Neural cell (in vitro differentiated cells): ENCODE measurements around the gene FAM187B. TPM values are rescaled to one million over a fixed set of nuclear protein-coding genes. Genes with fewer than 3 reads are reported as not detected.

Experiments used
- H2AFZ ChIP-seq: fragments of 200-600, 300-800 bp; sonication (generic), shearing (Covaris generic); 2 replicates; pipeline ENCODE4 v1.6.0; 2014; ENCODE audit warnings: low read depth, mild to moderate bottlenecking, antibody characterized with exemption, low read length, moderate library complexity
- H3F3A ChIP-seq: fragments of 200-600 bp; shearing (Covaris generic); 2 replicates; pipeline ENCODE4 v1.6.1; 2016; ENCODE audit warnings: mild to moderate bottlenecking, moderate library complexity, mixed read lengths, antibody characterized with exemption, low read length; ENCODE audit not compliant: insufficient read depth, poor library complexity, severe bottlenecking
- H3K27ac ChIP-seq: fragments of 200-600, 300-800 bp; sonication (generic), shearing (Covaris generic); 2 replicates; pipeline ENCODE4 v1.5.1; 2014; ENCODE audit warnings: mild to moderate bottlenecking, low read length, moderate library complexity
- H3K27me3 ChIP-seq: fragments of 300-800, 200-600 bp; sonication (generic), shearing (Covaris generic); 2 replicates; pipeline ENCODE4 v1.6.0; 2014; ENCODE audit warnings: mild to moderate bottlenecking, low read depth, low read length, moderate library complexity; ENCODE audit not compliant: insufficient read depth
- H3K36me3 ChIP-seq: fragments of 300-800, 200-600 bp; sonication (generic), shearing (Covaris generic); 2 replicates; pipeline ENCODE4 v1.5.1; 2014; ENCODE audit warnings: mild to moderate bottlenecking, antibody characterized with exemption, low read length, moderate library complexity; ENCODE audit not compliant: insufficient read depth
- H3K4me2 ChIP-seq: fragments of 300-800, 200-600 bp; sonication (generic), shearing (Covaris generic); 2 replicates; pipeline ENCODE4 v1.6.0; 2014; ENCODE audit warnings: mild to moderate bottlenecking, low read length
- H3K4me3 ChIP-seq: fragments of 300-800, 200-600 bp; sonication (generic), shearing (Covaris generic); 2 replicates; pipeline ENCODE4 v1.5.1; 2014; ENCODE audit warnings: mild to moderate bottlenecking, low read length, moderate library complexity
- H3K79me2 ChIP-seq: fragments of 200-600 bp; shearing (Covaris generic); replicated peaks from 2 replicates; pipeline ENCODE4 v1.6.0; 2014; ENCODE audit warnings: mild to moderate bottlenecking, low read length, moderate library complexity; ENCODE audit not compliant: insufficient read depth
- H3K9ac ChIP-seq: fragments of 300-800, 200-600 bp; sonication (generic), shearing (Covaris generic); 2 replicates; pipeline ENCODE4 v1.6.1; 2016; ENCODE audit warnings: mild to moderate bottlenecking, low read length, mixed read lengths
- H3K9me2 ChIP-seq: fragments of 200-600 bp; shearing (Covaris generic); 2 replicates; pipeline ENCODE4 v1.6.1; 2016; ENCODE audit warnings: mild to moderate bottlenecking, low read length, mixed read lengths; ENCODE audit not compliant: insufficient read depth
- H3K9me3 ChIP-seq: fragments of 200-600, 300-800 bp; sonication (generic), shearing (Covaris generic); 2 replicates; pipeline ENCODE4 v1.6.1; 2016; ENCODE audit warnings: mild to moderate bottlenecking, mixed run types, low read length, moderate library complexity, mixed read lengths
- H4K20me1 ChIP-seq: fragments of 200-600 bp; shearing (Covaris generic); 2 replicates; pipeline ENCODE4 v1.6.1; 2016; ENCODE audit warnings: mild to moderate bottlenecking, mixed run types; ENCODE audit not compliant: insufficient read depth
- CTCF ChIP-seq: fragments of 450-650 bp; IDR thresholded peaks from 2 replicates; pipeline ENCODE4 v1.5.1; 2014; ENCODE audit warnings: antibody characterized with exemption, mild to moderate bottlenecking, moderate library complexity; ENCODE audit not compliant: poor library complexity, severe bottlenecking
- EP300 ChIP-seq: fragments of 450-650 bp; conservative IDR thresholded peaks from 2 replicates; pipeline ENCODE4 v1.6.1; 2014; ENCODE audit warnings: antibody characterized with exemption, mild to moderate bottlenecking, moderate library complexity; ENCODE audit not compliant: poor library complexity, severe bottlenecking
- EZH2 ChIP-seq: fragments of 200-600, 300-800 bp; shearing (Covaris generic), sonication (generic); IDR thresholded peaks from 2 replicates; pipeline ENCODE4 v1.6.1; 2014; ENCODE audit warnings: antibody characterized with exemption, low read length, borderline replicate concordance, mild to moderate bottlenecking; ENCODE audit not compliant: insufficient read depth, poor library complexity, severe bottlenecking
- MXI1 ChIP-seq: fragments of 450-650 bp; conservative IDR thresholded peaks from 2 replicates; pipeline ENCODE4 v1.6.1; 2014; ENCODE audit warnings: antibody characterized with exemption, mild to moderate bottlenecking; ENCODE audit not compliant: poor library complexity, severe bottlenecking
- POLR2AphosphoS5 ChIP-seq: IDR thresholded peaks from 2 replicates; pipeline ENCODE4 v1.6.1; 2012
- RAD21 ChIP-seq: fragments of 450-650 bp; conservative IDR thresholded peaks from 2 replicates; pipeline ENCODE4 v1.6.1; 2014; ENCODE audit warnings: antibody characterized with exemption, mild to moderate bottlenecking, moderate library complexity
- REST ChIP-seq: IDR thresholded peaks from 2 replicates; pipeline ENCODE4 v1.6.1; 2012; ENCODE audit warnings: borderline replicate concordance
- SMC3 ChIP-seq: fragments of 450-650 bp; conservative IDR thresholded peaks from 2 replicates; pipeline ENCODE4 v1.6.1; 2014; ENCODE audit warnings: antibody characterized with exemption, mild to moderate bottlenecking, moderate library complexity; ENCODE audit not compliant: poor library complexity
- TAF1 ChIP-seq: IDR thresholded peaks from 2 replicates; pipeline ENCODE4 v1.6.1; 2012; ENCODE audit warnings: low read depth
- polyA plus RNA-seq: library from polyadenylated mRNA; depleted of rRNA; stranded (reverse); fragments of >200 nt; gene quantifications from 2 replicates; pipeline ENCODE4 v1.2.3, GENCODE V29; 2014

Gene FAM187B
- polyA plus RNA-seq, 1 donor from 2014 or later = not detected

DNA sequence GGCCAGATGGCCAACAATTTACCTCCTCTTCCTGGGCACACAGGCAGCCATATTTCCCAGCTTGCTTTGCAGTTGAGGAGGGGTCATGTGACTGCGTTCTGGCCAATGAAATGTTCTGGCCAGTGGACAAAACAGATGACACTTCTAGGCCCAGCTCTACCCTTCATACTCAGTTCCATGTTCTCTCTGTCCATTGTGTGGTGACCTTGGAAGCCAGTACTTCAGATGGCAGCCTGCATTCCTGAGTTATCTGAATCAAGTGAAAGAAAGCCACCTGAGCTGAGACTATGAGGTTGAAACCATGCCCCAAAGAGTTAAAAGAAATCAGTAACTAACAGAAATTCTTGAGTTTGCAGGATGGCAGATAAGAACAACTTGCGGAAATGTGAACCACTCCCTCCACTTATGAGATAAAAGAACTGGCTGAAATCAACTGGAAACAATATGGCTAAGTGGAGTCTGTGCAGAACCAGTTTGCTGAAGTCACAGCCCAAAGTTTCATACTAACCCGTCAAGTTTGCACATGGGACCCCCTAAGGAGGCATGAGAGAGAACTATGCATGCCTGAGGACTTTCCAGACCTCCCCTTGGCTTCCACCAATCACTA lies 8.1 kb downstream of the FAM187B start:
- Histone ChIP-seq H3K9me2 (no peaks in the 10 kb centered on the region), H3K4me2 (no peak overlapping the region), H3F3A (no peaks in the 10 kb centered on the region), H3K9me3 (no peaks in the 10 kb centered on the region), H3K9ac (no peak overlapping the region), H3K36me3 (no peaks in the 10 kb centered on the region), H2AFZ (no peak overlapping the region), H3K79me2 (no peaks in the 10 kb centered on the region), H3K4me3 (no peak overlapping the region), H4K20me1 (no peaks in the 10 kb centered on the region), H3K27me3 (no peaks in the 10 kb centered on the region), H3K27ac (no peak overlapping the region)
- TF ChIP-seq CTCF = no peak

DNA sequence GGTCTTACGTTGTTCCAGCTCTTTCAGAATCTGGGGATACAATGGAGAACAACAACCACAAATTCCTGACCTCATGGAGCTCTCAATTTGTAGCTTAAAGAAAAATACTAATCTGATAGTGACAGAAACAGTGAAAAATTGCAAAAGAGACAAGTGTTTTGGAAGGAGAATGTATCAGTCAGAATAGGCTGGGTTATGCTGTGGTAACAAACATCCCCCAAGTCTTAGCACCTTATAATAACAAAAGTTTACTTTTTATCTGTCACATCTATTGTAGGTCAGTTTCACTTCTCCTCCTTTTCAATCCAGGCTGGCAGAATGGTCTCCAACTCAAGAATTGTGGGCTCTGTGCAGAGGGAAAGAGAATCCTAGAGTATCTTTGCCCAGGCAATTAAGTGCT lies 9.5 kb downstream of the FAM187B start:
- Histone ChIP-seq H3K79me2 (no peaks in the 10 kb centered on the region), H3K9me3 (no peaks in the 10 kb centered on the region)
- TF ChIP-seq EP300 (no peak), RAD21 (no peak), REST (no peak), TAF1 (no peak), POLR2AphosphoS5 (no peak), SMC3 (no peak), MXI1 (no peak), EZH2 (no peak), CTCF (no peak)

More for the DNA sequence above, 9.5 kb downstream of the FAM187B start:
- H2AFZ ChIP-seq = no peak overlapping the region
- no peaks in the 10 kb centered on the region for H3K9me2 ChIP-seq
- H3K4me2 ChIP-seq = no peak overlapping the region
- no peak overlapping the region for H3K4me3 ChIP-seq
- H3K27ac ChIP-seq = no peak overlapping the region
- H3K9ac ChIP-seq = no peak overlapping the region
- H3K27me3 ChIP-seq = no peaks in the 10 kb centered on the region
- no peaks in the 10 kb centered on the region for H3K36me3 ChIP-seq
- H4K20me1 ChIP-seq = no peaks in the 10 kb centered on the region
- no peaks in the 10 kb centered on the region for H3F3A ChIP-seq
